Mucosa of rectum (tissue), 2 donors: Measurements from ENCODE around the gene COL24A1.

ENCODE experiments used
- H3K27ac ChIP-seq, 2 donors: one replicate each; pipeline ENCODE4 v1.7.0; 2013; ENCODE audit warnings: inconsistent platforms in 2 of 2, low read depth in 2 of 2, low read length in 2 of 2
- H3K27me3 ChIP-seq, 2 donors: one replicate each; pipeline ENCODE4 v1.7.0; 2013; ENCODE audit warnings: low read length in 2 of 2; ENCODE audit not compliant: control insufficient read depth in 2 of 2, insufficient read depth in 2 of 2
- H3K36me3 ChIP-seq, 2 donors: one replicate each; pipeline ENCODE4 v1.7.0; 2013; ENCODE audit warnings: low read length in 2 of 2; ENCODE audit not compliant: control insufficient read depth in 2 of 2, insufficient read depth in 2 of 2
- H3K4me1 ChIP-seq, 2 donors: one replicate each; pipeline ENCODE4 v1.7.0; 2013; ENCODE audit warnings: low read length in 2 of 2, mild to moderate bottlenecking in 1 of 2; ENCODE audit not compliant: control insufficient read depth in 2 of 2, insufficient read depth in 2 of 2
- H3K4me3 ChIP-seq, 2 donors: one replicate each; pipeline ENCODE4 v1.7.0; 2013; ENCODE audit warnings: low read length in 2 of 2
- H3K9ac ChIP-seq, 2 donors: one replicate each; pipeline ENCODE4 v1.7.0; 2013; ENCODE audit warnings: low read length in 2 of 2, low read depth in 1 of 2, mild to moderate bottlenecking in 1 of 2
- H3K9me3 ChIP-seq, 2 donors: one replicate each; pipeline ENCODE4 v1.7.0; 2013; ENCODE audit warnings: low read length in 2 of 2; ENCODE audit not compliant: control insufficient read depth in 2 of 2
- donor health status: healthy.
- donor health status: Normal muscosa, but diverticular disease.

The COL24A1 gene

DNA sequence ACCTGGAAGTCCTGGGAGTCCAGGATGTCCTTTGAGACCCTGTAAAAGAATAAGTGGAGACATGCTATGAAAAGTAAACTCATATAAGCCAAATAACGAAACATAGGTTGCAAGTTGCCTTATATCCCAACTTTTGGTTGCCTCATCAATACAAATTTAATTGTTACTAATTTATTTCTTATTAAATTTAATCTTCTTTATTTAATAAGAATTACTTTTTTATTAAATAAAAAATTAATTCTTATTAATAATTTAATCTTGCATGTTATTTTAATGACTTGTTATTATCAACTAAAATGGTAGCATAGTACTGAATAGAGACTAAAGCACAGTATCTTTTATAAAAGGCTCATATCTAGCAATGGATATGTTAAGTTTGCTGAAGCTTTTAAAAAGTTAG, 92.9 kb downstream of the COL24A1 start:
- Histone ChIP-seq H3K4me1 (no peaks in the 10 kb centered on the region), H3K9me3 (no peaks in the 10 kb centered on the region), H3K27ac (no peak overlapping the region), H3K4me3 (no peak overlapping the region), H3K9ac (no peak overlapping the region), H3K27me3 (no peaks in the 10 kb centered on the region), H3K36me3 (no peaks in the 10 kb centered on the region)

GRCh38 chr1:86062453-86062852, 94.1 kb downstream of the COL24A1 start:
- Histone ChIP-seq H3K4me1 (no peaks in the 10 kb centered on the region), H3K27ac (no peak overlapping the region), H3K9me3 (no peaks in the 10 kb centered on the region), H3K4me3 (no peak overlapping the region), H3K27me3 (no peaks in the 10 kb centered on the region), H3K36me3 (no peaks in the 10 kb centered on the region), H3K9ac (no peak overlapping the region)

- H3K4me3 ChIP-seq, result no peak overlapping the region
- no peak overlapping the region for H3K27ac ChIP-seq
- H3K27me3 ChIP-seq, result no peaks in the 10 kb centered on the region
- H3K4me1 ChIP-seq, result no peaks in the 10 kb centered on the region
- no peaks in the 10 kb centered on the region for H3K9me3 ChIP-seq
- no peaks in the 10 kb centered on the region for H3K36me3 ChIP-seq
- H3K9ac ChIP-seq, result no peak overlapping the region
Measured at GRCh38 chr1:86061551-86061990, 95.0 kb downstream of the COL24A1 start.

DNA sequence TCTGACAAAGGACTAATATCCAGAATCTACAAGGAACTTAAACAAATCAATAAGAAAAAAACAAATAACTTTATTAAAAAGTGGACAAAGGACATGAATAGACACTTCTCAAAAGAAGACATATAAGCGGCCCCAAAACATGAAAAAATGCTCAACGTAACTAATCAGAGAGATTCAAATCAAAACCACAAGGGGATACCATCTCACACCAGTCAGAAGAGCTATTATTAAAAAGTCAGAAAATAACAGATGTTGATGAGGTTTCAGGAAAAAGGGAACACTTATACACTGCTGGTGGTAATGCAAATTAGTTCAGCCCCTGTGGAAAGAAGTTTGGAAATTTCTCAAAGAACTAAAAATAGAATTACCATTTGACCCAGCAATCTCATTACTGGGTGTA, 102.2 kb downstream of the COL24A1 start:
- Histone ChIP-seq H3K27me3 (no peaks in the 10 kb centered on the region), H3K27ac (no peak overlapping the region), H3K9me3 (no peaks in the 10 kb centered on the region), H3K4me3 (no peak overlapping the region), H3K36me3 (no peaks in the 10 kb centered on the region), H3K9ac (no peak overlapping the region), H3K4me1 (no peaks in the 10 kb centered on the region)

DNA sequence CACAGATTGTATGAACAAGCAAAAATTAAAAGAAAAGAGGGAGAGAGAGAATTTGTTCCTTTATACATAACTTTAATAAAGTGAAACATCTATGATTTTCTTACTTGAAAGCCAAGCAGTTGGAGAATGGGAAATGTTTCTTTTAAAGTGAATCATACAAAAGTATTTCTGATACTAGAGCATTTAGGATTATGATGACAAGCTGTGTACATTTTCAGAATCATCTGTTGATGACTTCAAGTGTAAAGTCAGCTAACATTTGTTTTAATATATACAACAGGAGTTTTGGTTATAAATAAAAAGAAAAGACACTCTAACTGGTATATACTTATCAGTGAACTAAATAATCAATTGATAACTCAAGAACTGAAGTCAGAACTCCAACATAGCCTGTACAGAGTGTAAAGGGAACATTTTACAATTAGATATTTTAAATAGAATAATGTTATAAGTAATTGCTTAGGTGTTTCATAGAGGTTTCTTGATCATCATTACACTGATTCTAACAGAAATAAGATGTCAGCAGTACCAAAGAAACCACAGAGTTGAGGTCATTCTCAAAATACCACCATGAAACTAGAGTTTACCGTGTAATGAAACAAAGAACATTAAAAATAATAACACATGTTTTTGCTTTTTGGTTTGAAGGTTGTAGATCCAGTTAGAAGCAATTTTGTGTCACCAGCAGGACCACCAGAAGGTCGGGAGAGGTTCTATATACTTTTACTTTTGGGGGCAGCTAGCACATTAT, 103.4 kb downstream of the COL24A1 start:
- no peak overlapping the region for H3K9ac ChIP-seq
- no peaks in the 10 kb centered on the region for H3K4me1 ChIP-seq
- no peaks in the 10 kb centered on the region for H3K27me3 ChIP-seq
- H3K9me3 ChIP-seq, result no peaks in the 10 kb centered on the region
- no peak overlapping the region for H3K27ac ChIP-seq
- H3K4me3 ChIP-seq, result no peak overlapping the region
- no peaks in the 10 kb centered on the region for H3K36me3 ChIP-seq

- H3K36me3 ChIP-seq, result no peaks in the 10 kb centered on the region
- H3K9me3 ChIP-seq, result no peaks in the 10 kb centered on the region
- H3K4me3 ChIP-seq, result no peak overlapping the region
- H3K9ac ChIP-seq, result no peak overlapping the region
- H3K4me1 ChIP-seq, result no peaks in the 10 kb centered on the region
- H3K27me3 ChIP-seq, result no peaks in the 10 kb centered on the region
- no peak overlapping the region for H3K27ac ChIP-seq
Measured at GRCh38 chr1:86035101-86035500, 121.5 kb downstream of the COL24A1 start.

- Histone ChIP-seq H3K36me3 (no peaks in the 10 kb centered on the region), H3K9me3 (no peaks in the 10 kb centered on the region), H3K27me3 (no peaks in the 10 kb centered on the region), H3K27ac (no peak overlapping the region), H3K4me3 (no peak overlapping the region), H3K4me1 (no peaks in the 10 kb centered on the region), H3K9ac (no peak overlapping the region)
Measured at GRCh38 chr1:86030180-86030579, 126.4 kb downstream of the COL24A1 start.

- H3K9ac ChIP-seq, result no peak overlapping the region
- no peak overlapping the region for H3K4me3 ChIP-seq
- no peak overlapping the region for H3K27ac ChIP-seq
- no peaks in the 10 kb centered on the region for H3K4me1 ChIP-seq
- no peaks in the 10 kb centered on the region for H3K27me3 ChIP-seq
- no peaks in the 10 kb centered on the region for H3K36me3 ChIP-seq
- H3K9me3 ChIP-seq, result no peaks in the 10 kb centered on the region
Measured at GRCh38 chr1:86018283-86018923, 138.2 kb downstream of the COL24A1 start.

- no peak overlapping the region for H3K27ac ChIP-seq
- H3K27me3 ChIP-seq, result no peaks in the 10 kb centered on the region
- no peaks in the 10 kb centered on the region for H3K36me3 ChIP-seq
- no peaks in the 10 kb centered on the region for H3K4me1 ChIP-seq
- no peak overlapping the region for H3K9ac ChIP-seq
- H3K9me3 ChIP-seq, result no peaks in the 10 kb centered on the region
- H3K4me3 ChIP-seq, result no peak overlapping the region
Measured at GRCh38 chr1:86016076-86016759, 140.4 kb downstream of the COL24A1 start.

DNA sequence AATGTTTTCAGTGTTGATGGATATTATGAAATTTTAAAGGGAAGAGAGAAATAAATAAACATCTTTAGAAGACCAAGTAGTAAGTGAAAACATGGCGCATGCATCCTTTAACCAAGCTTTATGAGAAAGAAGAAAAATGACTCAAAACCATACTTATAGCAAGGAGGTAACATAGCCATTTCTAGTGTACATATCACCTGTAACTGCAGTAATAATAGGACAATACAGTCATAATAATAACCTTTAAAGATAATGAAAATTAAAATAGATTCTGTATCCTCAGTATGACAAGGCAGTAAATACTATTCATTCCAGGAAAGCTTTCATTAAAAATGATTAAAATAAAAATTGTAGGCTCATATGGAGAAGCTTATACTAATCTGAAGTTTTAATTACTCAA, 141.2 kb downstream of the COL24A1 start:
- no peak overlapping the region for H3K9ac ChIP-seq
- no peaks in the 10 kb centered on the region for H3K9me3 ChIP-seq
- no peaks in the 10 kb centered on the region for H3K4me1 ChIP-seq
- no peaks in the 10 kb centered on the region for H3K36me3 ChIP-seq
- no peak overlapping the region for H3K4me3 ChIP-seq
- H3K27ac ChIP-seq, result no peak overlapping the region
- no peaks in the 10 kb centered on the region for H3K27me3 ChIP-seq
